RKO (cell line): ENCODE data around the gene GJC1.

Experiments used
- DNase-seq: peaks from one replicate; pipeline ENCODE4 v3.0.0-alpha.2; 2016; ENCODE audit warnings: low spot score

GJC1 gene

GRCh38 chr17:44798356-44798755 lies 31.7 kb downstream of the GJC1 start:
- DNase-seq: peak; percentile 52

GRCh38 chr17:44797802-44798201 lies 32.3 kb downstream of the GJC1 start:
- DNase-seq: peak; percentile 98

GRCh38 chr17:44796731-44797130 lies 33.4 kb downstream of the GJC1 start:
- DNase-seq: peak; percentile 69

- DNase-seq: peak; percentile 90
Observed at GRCh38 chr17:44795928-44796327, 34.2 kb downstream of the GJC1 start.

GRCh38 chr17:44795421-44795820 lies 34.7 kb downstream of the GJC1 start:
- peak; percentile 51 for DNase-seq

- peak; percentile 100 for DNase-seq
Observed at GRCh38 chr17:44794851-44795413, 35.2 kb downstream of the GJC1 start.

GRCh38 chr17:44793885-44794842 lies 35.9 kb downstream of the GJC1 start:
- DNase-seq: no peak

- peak; percentile 38 for DNase-seq
Observed at GRCh38 chr17:44792276-44792675, 37.8 kb downstream of the GJC1 start.

GRCh38 chr17:44788139-44788538 lies 41.9 kb downstream of the GJC1 start:
- peak; percentile 85 for DNase-seq

GRCh38 chr17:44787271-44787940 lies 42.7 kb downstream of the GJC1 start:
- no peak for DNase-seq

GRCh38 chr17:44786551-44787081 lies 43.5 kb downstream of the GJC1 start:
- no peak for DNase-seq

- no peak for DNase-seq
Observed at GRCh38 chr17:44785921-44786320, 44.2 kb downstream of the GJC1 start.

GRCh38 chr17:44782326-44782850 lies 47.7 kb downstream of the GJC1 start:
- no peak for DNase-seq

GRCh38 chr17:44781551-44782325 lies 48.3 kb downstream of the GJC1 start:
- DNase-seq: no peak

GRCh38 chr17:44780845-44781480 lies 49.1 kb downstream of the GJC1 start:
- DNase-seq: no peak

- no peak for DNase-seq
Observed at GRCh38 chr17:44780161-44780560, 49.9 kb downstream of the GJC1 start.

- DNase-seq: peak; percentile 83
Observed at GRCh38 chr17:44779211-44780025, 50.7 kb downstream of the GJC1 start.

- DNase-seq: no peak
Observed at GRCh38 chr17:44778656-44779210, 51.4 kb downstream of the GJC1 start.

- no peak for DNase-seq
Observed at GRCh38 chr17:44777394-44778348, 52.4 kb downstream of the GJC1 start.
